Globus pallidus (tissue), 1 donor: ENCODE measurements around the gene ARID4A.
A peak's percentile ranks its signal among the peaks of the same experiment; 100 is the strongest.
"Not testable (repeated sequence)": the region's sequence is repeated elsewhere in the genome, so short reads cannot be mapped to it uniquely, and the experiment has no call there.

ENCODE experiments used
- DNase-seq: peaks from one replicate; pipeline ENCODE4 v3.0.0-alpha.2; 2015; ENCODE audit warnings: low spot score

ARID4A gene

GRCh38 chr14:58362798-58363412, 64.5 kb downstream of the ARID4A start:
- DNase-seq = no peak

- no peak for DNase-seq
Observed at GRCh38 chr14:58364316-58364715, 66.0 kb downstream of the ARID4A start.

GRCh38 chr14:58367296-58367695, 68.9 kb downstream of the ARID4A start:
- no peak for DNase-seq

- DNase-seq = no peak
Observed at GRCh38 chr14:58368956-58369355, 70.6 kb downstream of the ARID4A start.

GRCh38 chr14:58376791-58377190, 78.4 kb downstream of the ARID4A start:
- DNase-seq = no peak

GRCh38 chr14:58390830-58391229, 92.5 kb downstream of the ARID4A start:
- DNase-seq = no peak

GRCh38 chr14:58395562-58395811, 97.1 kb downstream of the ARID4A start:
- no peak for DNase-seq

GRCh38 chr14:58395812-58396788, 97.7 kb downstream of the ARID4A start, which contains the start of gene TOMM20L:
TSS of gene TOMM20L (plus strand) at chr14:58395930. CDS start at chr14:58395958, 28 bp downstream.
- peak; percentile 35 for DNase-seq

- DNase-seq = no peak
Observed at GRCh38 chr14:58397156-58397555, 98.8 kb downstream of the ARID4A start.

GRCh38 chr14:58398495-58398894, 100.1 kb downstream of the ARID4A start:
- no peak for DNase-seq

GRCh38 chr14:58398895-58399294, 100.5 kb downstream of the ARID4A start:
- no peak for DNase-seq

GRCh38 chr14:58401587-58401986, 103.2 kb downstream of the ARID4A start:
- DNase-seq = no peak

- DNase-seq = peak; percentile 87
Observed at GRCh38 chr14:58408681-58409215, 110.4 kb downstream of the ARID4A start.

GRCh38 chr14:58414845-58415244, 116.5 kb downstream of the ARID4A start:
- no peak for DNase-seq

- no peak for DNase-seq
Observed at GRCh38 chr14:58415636-58416547, 117.5 kb downstream of the ARID4A start.

- DNase-seq = not testable (repeated sequence)
Observed at GRCh38 chr14:58416934-58417333, 118.6 kb downstream of the ARID4A start.
